Trophoblast cell (in vitro differentiated cells and primary cell): ENCODE measurements around the gene GNPNAT1.

Source experiments
- DNase-seq, 2 donors: peaks; one replicate each; pipeline ENCODE4 v3.0.0-alpha.2; 2016
- H2AFZ ChIP-seq: 2 replicates; pipeline ENCODE4 v1.6.1; 2013; ENCODE audit warnings: low read length, moderate library complexity, mild to moderate bottlenecking; ENCODE audit not compliant: insufficient read depth, poor library complexity
- H2AK5ac ChIP-seq: 2 replicates; pipeline ENCODE4 v1.6.1; 2013; ENCODE audit warnings: mild to moderate bottlenecking, low read length
- H2BK120ac ChIP-seq: 2 replicates; pipeline ENCODE4 v1.6.1; 2013; ENCODE audit warnings: low read length, mild to moderate bottlenecking, moderate library complexity; ENCODE audit not compliant: insufficient read depth, poor library complexity
- H2BK12ac ChIP-seq: 2 replicates; pipeline ENCODE4 v1.6.1; 2013; ENCODE audit warnings: mild to moderate bottlenecking, low read length, moderate library complexity
- H2BK5ac ChIP-seq: 2 replicates; pipeline ENCODE4 v1.6.1; 2013; ENCODE audit warnings: low read length, low read depth, moderate library complexity, mild to moderate bottlenecking; ENCODE audit not compliant: poor library complexity
- H3K14ac ChIP-seq: 2 replicates; pipeline ENCODE4 v1.6.1; 2013; ENCODE audit warnings: mild to moderate bottlenecking, low read length
- H3K18ac ChIP-seq: 2 replicates; pipeline ENCODE4 v1.6.1; 2013; ENCODE audit warnings: mild to moderate bottlenecking, low read length
- H3K23ac ChIP-seq: 2 replicates; pipeline ENCODE4 v1.6.1; 2013; ENCODE audit warnings: low read length
- H3K27ac ChIP-seq: 2 replicates; pipeline ENCODE4 v1.5.1; 2013; ENCODE audit warnings: low read depth, mild to moderate bottlenecking, inconsistent platforms, low read length, moderate library complexity
- H3K27me3 ChIP-seq: 2 replicates; pipeline ENCODE4 v1.6.1; 2013; ENCODE audit warnings: inconsistent platforms, mild to moderate bottlenecking, low read length, moderate library complexity; ENCODE audit not compliant: insufficient read depth
- H3K36me3 ChIP-seq, 2 experiments: 1 replicate in 1 of 2; 2 replicates in 1 of 2; pipeline ENCODE4 v1.6.1; 2013; ENCODE audit warnings: low read length in 2 of 2, mild to moderate bottlenecking in 2 of 2, moderate library complexity in 1 of 2; ENCODE audit not compliant: insufficient read depth in 2 of 2, control insufficient read depth in 1 of 2
- H3K4ac ChIP-seq: 2 replicates; pipeline ENCODE4 v1.6.1; 2013; ENCODE audit warnings: low read depth, mild to moderate bottlenecking, low read length, moderate library complexity
- H3K4me1 ChIP-seq, 2 experiments: 1 replicate in 1 of 2; 2 replicates in 1 of 2; pipeline ENCODE4 v1.6.1; 2013; ENCODE audit warnings: low read length in 2 of 2, mild to moderate bottlenecking in 2 of 2, moderate library complexity in 1 of 2; ENCODE audit not compliant: insufficient read depth in 2 of 2, control insufficient read depth in 1 of 2
- H3K4me2 ChIP-seq: 2 replicates; pipeline ENCODE4 v1.6.1; 2013; ENCODE audit warnings: inconsistent platforms, mild to moderate bottlenecking, low read length, moderate library complexity
- H3K4me3 ChIP-seq: 2 replicates; pipeline ENCODE4 v1.5.1; 2013; ENCODE audit warnings: mild to moderate bottlenecking, low read depth, low read length, inconsistent platforms
- H3K79me1 ChIP-seq: one replicate; pipeline ENCODE4 v1.6.1; 2013; ENCODE audit warnings: low read length
- H3K79me2 ChIP-seq: 2 replicates; pipeline ENCODE4 v1.6.1; 2013; ENCODE audit warnings: low read length, mild to moderate bottlenecking; ENCODE audit not compliant: control insufficient read depth, insufficient read depth, poor library complexity
- H3K9ac ChIP-seq: 2 replicates; pipeline ENCODE4 v1.6.1; 2013; ENCODE audit warnings: mild to moderate bottlenecking, low read length
- H3K9me3 ChIP-seq: 2 replicates; pipeline ENCODE4 v1.6.1; 2013; ENCODE audit warnings: low read depth, mild to moderate bottlenecking, control low read depth, inconsistent platforms, low read length; ENCODE audit not compliant: insufficient read depth
- H4K12ac ChIP-seq: 2 replicates; pipeline ENCODE4 v1.6.1; 2013; ENCODE audit warnings: low read depth, mild to moderate bottlenecking, low read length, moderate library complexity
- H4K8ac ChIP-seq: 2 replicates; pipeline ENCODE4 v1.6.1; 2013; ENCODE audit warnings: low read depth, mild to moderate bottlenecking, low read length, moderate library complexity
- H4K91ac ChIP-seq: one replicate; pipeline ENCODE4 v1.6.1; 2013; ENCODE audit warnings: low read depth, mild to moderate bottlenecking, low read length, moderate library complexity
- WGBS: extraction: QIAGEN DNeasy Blood & Tissue Kit; methylation state at CpG from one replicate; pipeline ENCODE4 v1.1.7; 2013; ENCODE audit warnings: missing lambda C conversion rate; ENCODE audit not compliant: insufficient read length, insufficient coverage; ENCODE audit errors: extremely low coverage; 5-methylcytosine and 5-hydroxymethylcytosine counted together

Gene GNPNAT1

GRCh38 chr14:52783206-52783605 is 8.2 kb downstream of the GNPNAT1 start:
- Histone ChIP-seq H2BK120ac (no peak overlapping the region), H2AFZ (no peak overlapping the region), H2BK5ac (no peak overlapping the region), H3K14ac (no peak overlapping the region), H3K9ac (no peak overlapping the region), H3K23ac (no peak overlapping the region), H3K79me1 (no peaks in the 10 kb centered on the region), H3K9me3 (no peaks in the 10 kb centered on the region), H3K36me3 (peaks cover 7 to 8% of the 10 kb centered on the region in 2 experiments), H3K27me3 (no peaks in the 10 kb centered on the region), H2BK12ac (no peak overlapping the region), H3K4me2 (no peak overlapping the region), H4K91ac (no peak overlapping the region), H3K27ac (no peak overlapping the region), H4K12ac (no peak overlapping the region), H3K18ac (no peak overlapping the region), H3K4me3 (no peak overlapping the region), H3K4me1 (no peaks in the 10 kb centered on the region), H4K8ac (no peak overlapping the region), H3K4ac (no peak overlapping the region), H3K79me2 (no peaks in the 10 kb centered on the region), H2AK5ac (no peak overlapping the region)
- no CpG with 5 or more reads among the region's 1 CpG for WGBS
- no peak for DNase-seq

GRCh38 chr14:52781629-52782028 is 9.8 kb downstream of the GNPNAT1 start:
- no CpG with 5 or more reads among the region's 1 CpG for WGBS
- Histone ChIP-seq H4K12ac (no peak overlapping the region), H2AFZ (no peak overlapping the region), H4K91ac (no peak overlapping the region), H3K4me2 (no peak overlapping the region), H3K4me3 (no peak overlapping the region), H3K36me3 (peaks cover 7 to 8% of the 10 kb centered on the region in 2 experiments), H3K4ac (no peak overlapping the region), H3K23ac (no peak overlapping the region), H2BK5ac (no peak overlapping the region), H3K4me1 (no peaks in the 10 kb centered on the region), H3K27me3 (no peaks in the 10 kb centered on the region), H3K27ac (no peak overlapping the region), H2BK120ac (no peak overlapping the region), H3K18ac (no peak overlapping the region), H4K8ac (no peak overlapping the region), H2AK5ac (no peak overlapping the region), H3K14ac (no peak overlapping the region), H3K9ac (no peak overlapping the region), H2BK12ac (no peak overlapping the region), H3K79me2 (no peaks in the 10 kb centered on the region), H3K9me3 (no peaks in the 10 kb centered on the region), H3K79me1 (no peaks in the 10 kb centered on the region)
- no peak for DNase-seq

- Histone ChIP-seq H2AK5ac (no peak overlapping the region), H2BK12ac (no peak overlapping the region), H3K9ac (no peak overlapping the region), H3K27ac (no peak overlapping the region), H3K36me3 (peaks cover 7 to 9% of the 10 kb centered on the region in 2 experiments), H3K4me1 (no peaks in the 10 kb centered on the region), H2BK5ac (no peak overlapping the region), H4K8ac (no peak overlapping the region), H2BK120ac (no peak overlapping the region), H3K9me3 (no peaks in the 10 kb centered on the region), H3K18ac (no peak overlapping the region), H3K4ac (no peak overlapping the region), H3K79me1 (no peaks in the 10 kb centered on the region), H2AFZ (no peak overlapping the region), H3K4me2 (no peak overlapping the region), H3K4me3 (no peak overlapping the region), H4K12ac (no peak overlapping the region), H4K91ac (no peak overlapping the region), H3K23ac (no peak overlapping the region), H3K27me3 (no peaks in the 10 kb centered on the region), H3K14ac (no peak overlapping the region), H3K79me2 (no peaks in the 10 kb centered on the region)
- no CpG with 5 or more reads among the region's 1 CpG for WGBS
- no peak for DNase-seq
Observed at GRCh38 chr14:52780893-52781292, 10.5 kb downstream of the GNPNAT1 start.

GRCh38 chr14:52778702-52779101 is 12.7 kb downstream of the GNPNAT1 start:
- no peak overlapping the region for H2BK5ac ChIP-seq
- H3K9me3 ChIP-seq = no peaks in the 10 kb centered on the region
- no peak overlapping the region for H3K4ac ChIP-seq
- H2AK5ac ChIP-seq = no peak overlapping the region
- no peak for DNase-seq
- no peaks in the 10 kb centered on the region for H3K27me3 ChIP-seq
- H2AFZ ChIP-seq = no peak overlapping the region
- H3K9ac ChIP-seq = no peak overlapping the region
- no peak overlapping the region for H3K4me2 ChIP-seq
- H4K8ac ChIP-seq = no peak overlapping the region
- H3K4me1 ChIP-seq = no peaks in the 10 kb centered on the region
- H2BK12ac ChIP-seq = no peak overlapping the region
- no peak overlapping the region for H4K12ac ChIP-seq
- no peak overlapping the region for H3K14ac ChIP-seq
- no peak overlapping the region for H3K23ac ChIP-seq
- no peak overlapping the region for H4K91ac ChIP-seq
- WGBS = no CpG with 5 or more reads among the region's 7 CpGs
- no peaks in the 10 kb centered on the region for H3K79me2 ChIP-seq
- H3K36me3 ChIP-seq = peaks cover 10 to 14% of the 10 kb centered on the region in 2 experiments
- no peak overlapping the region for H3K4me3 ChIP-seq
- H3K18ac ChIP-seq = no peak overlapping the region
- no peaks in the 10 kb centered on the region for H3K79me1 ChIP-seq
- H2BK120ac ChIP-seq = no peak overlapping the region
- no peak overlapping the region for H3K27ac ChIP-seq
